Right renal pelvis (tissue), 4 donors: ENCODE measurements around the gene DEGS2. TPM values are rescaled to one million over a fixed set of nuclear protein-coding genes. Genes with fewer than 3 reads are reported as not detected.

Experiments
- DNase-seq, 4 donors: peaks; one replicate each; pipeline ENCODE4 v3.0.0-alpha.2; 2013; ENCODE audit warnings: low read depth in 4 of 4, low spot score in 3 of 4, missing footprints in 1 of 4
- polyA plus RNA-seq, 4 donors: library from polyadenylated mRNA; unstranded; fragments of 120-200 nt; gene quantifications; one replicate each; pipeline ENCODE4 v1.2.1, GENCODE V29; 2013; ENCODE audit not compliant: insufficient read length in 4 of 4

DEGS2 gene
- polyA plus RNA-seq, 4 donors: 9.6 to 14.1 (median 10.8) TPM

DNA sequence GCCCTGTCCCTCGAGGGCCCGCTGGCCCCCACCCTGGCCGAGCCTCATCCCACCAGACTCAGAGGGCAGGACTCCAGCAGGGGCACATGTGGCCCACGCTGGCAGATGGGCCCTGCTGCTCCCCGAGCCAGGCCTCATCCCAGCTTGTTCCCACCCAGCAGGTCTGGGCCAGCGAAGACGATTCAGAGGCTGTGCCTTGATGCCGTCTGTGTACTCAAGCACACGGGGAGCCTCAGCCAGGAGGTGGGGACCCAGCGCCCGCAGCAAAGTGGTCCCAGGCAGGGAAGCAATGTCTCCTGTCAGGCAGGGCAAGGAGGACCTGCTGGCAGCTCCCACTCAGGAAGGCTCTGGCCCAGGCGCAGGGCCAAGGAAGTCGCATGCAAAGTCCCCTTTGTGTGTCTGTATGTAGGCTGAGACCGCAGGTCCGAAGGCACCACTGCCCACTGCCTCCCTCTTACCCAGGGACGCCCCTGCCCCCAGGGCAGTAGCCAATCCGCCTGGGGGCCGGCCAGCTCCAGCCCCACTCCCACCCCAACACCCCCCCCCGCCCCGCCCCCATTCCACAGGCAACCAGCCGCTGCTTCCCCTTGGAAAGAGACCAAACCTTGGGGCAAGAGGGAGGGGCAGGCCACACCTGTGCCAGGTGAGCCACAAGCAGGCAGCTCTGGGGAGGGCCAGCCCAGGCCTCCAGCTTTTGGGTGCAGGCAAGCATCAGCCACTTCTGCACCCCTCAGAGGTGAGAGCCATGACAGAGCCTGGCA is 9.4 kb downstream of the DEGS2 start:
- no peak for DNase-seq

DNA sequence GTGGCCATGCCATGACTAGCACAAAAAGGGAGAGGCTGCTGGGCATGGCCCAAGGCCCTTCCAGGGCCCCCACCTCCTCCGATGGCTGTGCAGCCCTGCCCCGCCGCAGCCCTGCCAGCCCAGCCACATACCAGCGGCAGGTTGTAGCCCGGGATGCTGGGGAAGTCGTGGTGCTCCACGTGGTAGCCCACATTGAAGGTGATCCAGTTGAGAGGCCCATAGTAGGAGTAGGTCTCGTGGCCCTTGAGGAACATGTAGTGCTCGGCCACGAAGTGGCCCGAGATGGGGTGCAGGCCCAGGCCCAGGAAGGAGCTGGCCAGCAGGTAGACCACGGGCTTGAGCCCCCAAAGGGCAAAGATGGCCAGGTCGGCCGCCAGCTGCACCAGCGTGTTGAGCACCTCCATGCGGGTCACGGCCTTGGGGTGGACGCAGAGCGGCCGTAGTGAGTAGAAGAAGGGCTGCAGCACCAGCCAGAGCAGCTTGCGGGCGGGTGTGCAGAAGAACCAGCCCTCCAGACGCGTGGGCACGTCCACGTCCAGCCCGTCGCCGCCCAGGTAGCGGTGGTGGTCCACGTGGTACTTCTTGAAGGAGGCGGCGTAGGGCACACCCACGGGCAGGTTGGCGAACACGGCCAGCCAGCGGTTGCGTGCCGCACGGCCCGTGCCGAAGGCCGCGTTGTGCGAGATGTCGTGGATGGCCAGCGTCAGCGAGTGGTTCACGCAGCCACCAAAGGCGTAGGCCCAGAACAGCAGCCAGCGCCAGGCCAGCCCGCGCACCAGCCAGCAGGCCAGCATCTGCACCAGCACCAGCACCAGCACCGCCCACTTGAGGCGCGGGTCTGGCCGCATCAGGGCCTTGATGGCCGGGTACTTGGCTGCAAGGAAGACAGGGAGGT is 10.4 kb downstream of the DEGS2 start:
- no peak for DNase-seq

DNA sequence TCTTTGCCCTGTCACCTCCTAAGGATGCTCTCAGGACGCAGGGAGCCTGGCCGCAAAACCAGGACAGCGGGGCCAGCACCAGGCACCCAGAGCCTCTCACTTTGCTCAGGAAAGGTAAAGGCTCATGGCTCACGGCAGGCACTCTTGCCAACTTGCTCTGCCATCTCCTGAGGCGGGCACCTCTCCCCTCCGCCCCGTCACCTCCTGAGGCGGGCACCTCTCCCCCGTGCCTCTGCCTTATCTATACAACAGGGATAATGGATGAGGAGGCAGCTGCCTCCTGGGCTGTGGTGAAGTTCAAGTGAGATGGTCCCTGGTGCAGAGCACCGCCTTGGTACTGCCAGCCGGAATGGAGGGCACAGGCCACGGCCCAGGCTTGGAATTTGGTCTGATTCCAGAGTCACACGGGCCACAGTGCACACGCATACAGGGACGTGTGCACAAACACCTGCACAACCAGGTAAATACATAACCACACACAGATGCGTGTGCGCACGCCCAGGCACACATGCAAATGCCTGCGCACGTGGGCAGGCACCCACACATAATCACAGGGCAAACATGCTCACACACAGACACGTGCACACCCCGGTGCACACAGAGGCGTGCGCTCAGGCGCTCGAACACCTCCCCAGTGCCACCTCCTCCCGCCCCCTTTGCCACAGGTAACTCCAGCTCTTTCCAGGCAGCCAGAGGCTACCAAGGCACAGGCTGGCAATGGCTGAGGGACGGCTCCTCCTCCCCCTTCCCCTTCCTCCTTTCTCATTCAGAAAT is 11.6 kb downstream of the DEGS2 start:
- no peak for DNase-seq

DNA sequence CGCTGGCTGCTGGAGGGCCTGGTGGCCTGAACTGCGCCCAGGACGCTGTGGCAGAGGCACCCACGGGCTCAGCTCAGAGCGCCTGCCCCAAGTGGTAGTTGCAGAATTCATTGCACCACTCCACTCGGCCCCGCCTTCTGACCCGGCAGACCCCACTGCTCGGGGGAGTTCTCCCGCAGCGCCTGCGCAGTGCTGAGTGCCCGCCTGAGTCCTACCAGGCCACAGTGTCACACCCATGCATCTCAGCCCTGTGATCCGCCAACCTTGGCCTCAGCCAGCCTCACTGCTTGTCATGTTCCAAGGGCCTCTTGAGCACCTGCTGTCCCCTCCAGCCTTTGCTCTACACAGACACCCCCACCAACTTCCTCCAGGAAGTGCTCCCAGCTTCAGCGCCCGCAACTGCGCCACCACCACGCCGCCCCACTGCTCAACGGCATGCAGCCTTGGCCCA is 12.2 kb downstream of the DEGS2 start:
- no peak for DNase-seq

DNA sequence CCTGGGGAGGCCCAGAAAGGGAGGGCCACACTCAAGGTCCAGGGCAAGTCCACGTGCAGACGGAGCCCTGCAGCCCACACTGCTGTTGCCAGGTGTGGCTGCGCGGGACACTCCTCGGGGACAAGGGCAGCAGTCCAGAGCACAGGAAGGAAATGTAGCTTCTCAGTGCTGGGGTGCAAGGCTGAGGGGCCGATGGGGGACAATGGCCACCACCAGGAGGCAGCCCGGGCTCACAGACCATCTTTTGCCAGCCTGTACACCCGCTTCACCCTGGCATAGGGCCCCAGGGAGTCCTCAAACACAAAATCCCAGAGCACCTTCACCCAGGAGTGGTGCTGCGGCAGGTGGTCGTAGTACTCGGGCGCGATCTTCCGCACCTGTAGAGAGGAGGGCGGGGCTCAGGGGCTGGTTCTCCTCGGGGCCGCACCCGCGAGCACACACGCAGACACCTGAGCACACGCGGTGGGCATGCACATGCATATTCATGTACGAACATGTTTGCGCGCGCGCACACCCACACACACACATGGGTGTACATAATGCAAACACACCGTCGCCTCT is 12.8 kb downstream of the DEGS2 start:
- DNase-seq: no peak

DNA sequence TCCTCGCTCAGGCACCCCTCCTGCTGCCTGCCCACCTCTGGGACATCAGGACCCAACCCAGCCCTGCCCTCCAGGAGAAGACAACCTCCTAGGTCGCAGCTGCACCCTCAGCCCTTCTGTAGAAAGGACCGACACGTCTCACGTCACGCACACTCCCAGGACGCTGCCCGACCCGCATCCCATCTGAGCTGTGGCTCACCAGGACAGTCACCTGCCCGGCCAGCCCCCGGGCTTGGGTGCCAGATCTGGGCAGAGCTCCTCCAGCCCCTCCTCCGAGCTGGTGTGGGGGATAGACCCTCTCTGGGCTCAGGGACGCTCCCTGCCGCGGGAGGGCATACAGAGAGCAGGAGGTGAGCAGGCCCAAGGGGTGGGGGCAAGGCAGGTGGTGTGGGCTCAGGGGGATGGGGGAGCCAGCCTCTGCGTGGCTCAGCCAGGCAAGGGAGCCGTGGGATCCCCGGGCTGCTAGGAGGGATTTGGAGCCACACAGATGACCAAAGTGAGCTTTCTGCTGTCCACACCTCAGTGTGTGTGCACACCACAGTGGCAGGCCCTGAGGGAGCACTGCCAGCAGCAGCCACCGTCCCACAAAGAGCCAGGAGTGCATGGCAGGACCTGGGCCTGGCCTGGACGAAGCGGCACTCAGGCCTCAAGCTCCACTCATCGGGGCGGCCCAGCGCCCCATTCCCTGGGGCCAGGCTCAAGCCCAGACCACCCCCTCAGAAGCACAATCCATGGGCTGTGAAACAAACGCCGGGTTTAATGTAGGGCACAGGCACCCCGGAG is 13.6 kb downstream of the DEGS2 start:
- DNase-seq: no peak

DNA sequence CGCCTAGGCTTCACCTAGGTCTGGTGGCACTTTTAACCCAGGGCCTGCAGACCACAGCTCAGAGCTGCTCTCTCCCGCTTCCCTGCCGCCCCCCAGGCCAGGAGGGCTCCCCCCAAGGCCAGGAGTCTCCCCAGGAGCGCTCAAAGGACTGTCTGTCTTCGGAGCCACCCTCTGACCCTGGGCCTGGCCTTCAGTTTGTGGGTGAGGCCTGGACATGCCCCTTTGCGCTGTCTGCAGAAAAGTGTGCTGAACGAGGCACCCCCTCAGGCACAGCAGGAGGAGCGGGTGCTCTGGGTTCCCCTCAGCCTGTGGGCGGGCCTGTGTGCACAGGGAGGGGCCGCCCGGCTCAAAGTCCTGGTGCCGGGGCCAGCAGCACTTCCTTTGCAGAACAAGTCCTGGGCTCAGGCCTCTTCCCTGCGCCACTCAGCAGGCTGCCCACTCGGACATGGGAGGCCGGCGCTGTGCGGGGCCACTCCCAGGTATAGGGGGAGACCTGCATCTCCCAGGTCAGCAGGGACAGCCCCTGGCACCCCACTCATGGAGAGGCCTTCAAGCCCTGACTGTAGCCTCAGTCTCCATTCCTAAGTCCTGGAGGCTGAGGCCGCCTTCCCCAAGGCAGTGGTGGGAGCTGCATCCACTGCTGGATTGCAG is 14.3 kb downstream of the DEGS2 start:
- no peak for DNase-seq

DNA sequence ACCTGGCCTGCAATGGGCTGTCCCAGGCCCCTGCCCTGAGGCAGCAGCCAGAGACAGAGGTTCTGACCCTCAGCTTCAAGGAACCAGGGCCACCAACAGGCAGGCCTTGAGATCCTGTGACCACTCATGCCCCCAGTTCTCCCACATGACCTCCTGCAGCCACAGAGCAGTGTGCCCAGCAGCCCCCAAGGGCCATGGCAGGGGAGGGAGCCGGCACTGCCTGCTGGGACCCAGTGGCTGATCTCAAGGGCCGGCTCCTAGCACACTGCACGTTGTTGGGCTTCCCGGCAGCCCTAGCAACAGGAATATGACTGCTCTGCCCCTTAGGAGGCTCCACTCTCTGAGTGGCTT is 14.8 kb downstream of the DEGS2 start:
- DNase-seq: no peak

DNA sequence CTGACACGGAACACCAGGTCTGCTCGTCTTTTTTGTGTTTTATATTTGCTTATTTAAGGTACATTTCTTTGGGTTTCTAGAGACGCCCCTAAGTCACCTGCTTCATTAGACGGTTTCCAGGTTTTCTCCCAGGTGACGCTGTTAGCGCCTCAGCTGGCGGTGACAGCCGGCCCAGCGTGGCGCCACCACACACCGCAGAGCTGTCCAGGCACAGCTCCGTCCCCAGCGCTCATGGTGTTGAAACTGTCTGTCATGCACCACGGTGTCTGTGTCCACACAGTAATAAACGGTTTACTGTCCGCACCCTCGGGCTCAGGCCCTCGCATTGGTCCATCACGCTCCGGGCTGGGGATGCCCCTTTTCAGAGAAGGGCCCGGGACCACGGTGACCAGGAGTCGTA is 15.5 kb downstream of the DEGS2 start:
- DNase-seq: no peak

DNA sequence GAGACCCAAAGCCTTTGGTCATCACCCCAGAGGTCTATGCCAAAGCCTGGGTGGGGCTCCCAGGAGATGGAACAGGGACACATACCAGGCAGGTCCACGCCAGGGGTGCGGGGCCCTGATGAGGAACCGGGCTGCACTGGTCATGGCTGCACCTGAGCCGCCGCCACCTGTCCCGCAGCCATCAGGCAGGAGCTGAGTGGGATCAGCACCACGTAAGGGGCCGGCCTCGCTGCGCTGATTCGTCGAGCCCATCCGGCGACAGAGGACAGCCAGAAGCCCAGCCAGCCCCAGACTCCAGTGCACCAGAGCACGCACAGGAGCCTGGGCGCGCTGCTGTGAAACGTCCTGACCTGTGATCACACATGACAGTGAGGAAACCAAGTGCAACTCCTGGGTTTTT is 15.9 kb downstream of the DEGS2 start:
- no peak for DNase-seq

DNA sequence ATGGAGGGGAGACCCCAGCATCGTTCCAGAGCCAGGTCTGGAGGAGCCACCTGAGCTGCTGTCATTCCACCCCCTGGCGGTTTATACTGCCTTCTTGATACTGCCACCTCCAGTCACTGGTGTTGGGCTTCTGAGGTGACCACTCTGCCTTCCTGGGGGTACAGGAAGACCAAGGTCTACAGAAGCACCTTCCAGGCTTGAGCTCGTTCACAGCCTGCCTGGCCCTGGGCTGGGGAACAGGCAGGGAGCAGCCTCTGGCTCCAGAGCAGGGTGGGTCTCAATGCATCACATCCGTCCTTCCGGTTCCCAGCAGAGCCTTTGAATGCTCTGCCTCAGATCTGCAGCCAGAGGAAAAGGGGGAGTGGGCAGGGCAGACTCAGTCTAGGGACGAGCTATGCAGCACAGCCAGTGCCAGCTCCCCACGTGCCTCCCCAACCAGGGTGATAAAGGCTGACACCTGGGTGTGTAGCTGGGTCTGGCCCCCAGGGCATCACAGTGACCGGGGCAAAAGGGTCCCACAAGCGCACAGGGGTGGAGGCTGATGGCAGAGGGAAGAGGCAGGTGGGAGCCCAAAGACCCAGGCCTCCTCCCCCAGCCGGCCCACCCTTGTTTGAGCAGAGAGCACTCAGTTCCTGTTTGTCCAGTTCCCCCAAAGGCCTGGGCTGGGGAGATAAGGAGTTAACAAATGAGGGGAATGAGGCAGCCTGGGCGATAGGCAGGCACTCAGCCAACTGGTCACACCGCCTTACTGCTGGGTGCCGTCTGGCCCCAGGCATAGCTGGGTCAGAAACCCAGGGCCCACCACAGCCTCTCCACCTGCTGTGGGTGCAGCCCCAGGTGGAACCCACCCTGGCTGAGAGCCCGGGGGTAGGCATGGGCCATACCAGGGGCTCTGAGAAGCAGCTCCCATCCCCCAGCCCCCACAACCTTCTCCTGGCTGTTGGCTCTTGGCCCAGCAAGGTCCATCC is 17.1 kb downstream of the DEGS2 start:
- DNase-seq: no peak

DNA sequence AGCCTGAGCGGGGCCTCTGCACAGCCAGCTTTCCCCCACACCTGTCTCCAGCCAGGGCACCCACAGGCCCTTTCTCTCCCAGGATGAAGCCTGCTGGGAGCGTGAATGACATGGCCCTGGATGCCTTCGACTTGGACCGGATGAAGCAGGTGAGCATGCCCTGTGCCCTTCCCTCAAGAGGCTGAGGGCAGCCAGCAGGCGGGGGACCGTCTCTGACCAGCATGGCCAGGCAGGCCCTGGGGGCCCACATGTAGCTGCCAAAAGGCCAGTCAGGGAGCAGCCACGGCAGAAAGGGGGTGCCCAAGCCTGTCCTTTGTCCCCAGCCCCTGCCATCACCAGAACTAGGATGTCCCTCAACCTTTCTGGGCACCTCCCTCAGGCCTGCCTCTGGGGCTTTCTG is 18.3 kb downstream of the DEGS2 start:
- DNase-seq: no peak

DNA sequence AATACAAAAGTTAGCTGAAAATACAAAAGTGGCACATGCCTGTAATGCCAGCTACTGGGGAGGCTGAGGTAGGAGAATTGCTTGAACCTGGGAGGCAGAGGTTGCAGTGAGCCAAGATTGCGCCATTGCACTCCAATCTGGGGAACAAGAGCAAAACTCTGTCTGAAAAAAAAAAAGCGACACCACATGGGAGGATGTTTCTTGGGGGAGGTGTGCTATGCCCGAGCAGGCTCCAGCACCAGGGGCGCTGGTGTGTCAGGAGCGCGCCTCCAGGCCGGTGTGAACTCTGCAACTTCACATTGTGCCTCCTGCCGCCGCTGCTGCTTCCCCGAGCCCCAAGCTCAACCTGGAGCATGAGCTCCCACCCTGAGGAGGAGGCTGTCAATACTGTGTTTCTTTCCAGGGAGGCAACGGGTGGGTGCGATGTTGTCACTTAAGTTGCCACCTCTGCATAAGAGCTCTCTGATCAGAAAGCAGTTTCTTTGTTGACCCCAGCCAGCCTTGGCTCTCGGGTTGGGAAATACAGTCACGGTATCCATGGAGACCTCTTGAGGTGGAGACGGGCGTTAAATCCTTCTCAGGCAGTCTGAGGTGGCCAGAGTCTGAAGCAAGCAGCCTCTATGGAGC is 18.9 kb downstream of the DEGS2 start:
- no peak for DNase-seq

DNA sequence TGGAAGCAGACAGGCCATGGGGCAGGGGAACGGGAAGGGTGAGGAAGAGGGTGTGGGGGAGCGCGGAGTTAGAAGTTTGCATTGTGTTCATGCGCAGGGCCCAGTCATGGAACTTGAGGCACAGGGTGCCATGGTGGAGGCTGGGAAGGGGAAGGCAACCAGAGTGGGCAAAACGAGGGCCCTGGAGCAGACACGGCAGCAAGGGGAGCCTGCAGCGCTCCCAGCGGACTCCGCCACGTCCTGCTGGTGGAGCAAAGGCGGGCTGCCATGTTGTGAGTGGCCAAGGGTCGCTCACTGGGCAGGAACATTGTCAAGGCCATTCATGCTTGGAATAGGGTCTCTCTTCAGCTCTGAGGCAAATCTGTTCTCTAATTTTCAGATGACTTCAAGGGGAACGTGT is 20.5 kb downstream of the DEGS2 start:
- DNase-seq: no peak

DNA sequence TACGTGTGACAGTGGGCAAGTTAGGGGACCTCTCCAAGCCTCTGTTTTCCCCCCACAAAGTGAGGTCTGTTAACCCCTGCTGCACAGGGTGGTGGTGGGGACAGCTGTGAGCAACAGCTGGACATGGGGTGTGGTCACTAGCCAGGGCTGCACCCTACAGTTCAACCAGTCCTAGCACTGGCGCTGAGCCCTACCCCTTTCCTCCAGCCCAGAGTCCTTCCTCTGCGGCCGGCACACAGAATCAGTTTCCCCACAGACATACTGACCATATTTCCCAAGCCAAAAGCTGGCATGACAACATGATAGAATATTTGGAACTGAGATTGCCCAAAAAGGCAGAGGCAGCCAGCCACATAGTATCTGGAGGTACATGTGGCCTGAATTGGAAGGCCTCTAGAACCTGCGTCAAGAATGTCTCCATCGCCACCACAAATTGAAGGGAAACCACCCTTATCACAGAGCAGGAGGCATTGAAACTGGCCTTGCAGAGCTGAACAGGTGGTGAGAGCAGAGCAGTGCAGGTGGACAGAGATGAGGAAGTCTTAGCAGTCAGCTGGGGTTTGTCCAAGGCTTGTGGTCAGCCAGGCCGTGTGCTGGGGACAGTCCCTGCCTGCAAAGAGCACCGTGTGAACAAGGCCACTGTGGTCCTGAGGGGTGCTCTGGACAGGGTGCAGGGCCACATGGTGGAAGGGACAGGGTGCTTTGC is 21.2 kb downstream of the DEGS2 start:
- DNase-seq: no peak

DNA sequence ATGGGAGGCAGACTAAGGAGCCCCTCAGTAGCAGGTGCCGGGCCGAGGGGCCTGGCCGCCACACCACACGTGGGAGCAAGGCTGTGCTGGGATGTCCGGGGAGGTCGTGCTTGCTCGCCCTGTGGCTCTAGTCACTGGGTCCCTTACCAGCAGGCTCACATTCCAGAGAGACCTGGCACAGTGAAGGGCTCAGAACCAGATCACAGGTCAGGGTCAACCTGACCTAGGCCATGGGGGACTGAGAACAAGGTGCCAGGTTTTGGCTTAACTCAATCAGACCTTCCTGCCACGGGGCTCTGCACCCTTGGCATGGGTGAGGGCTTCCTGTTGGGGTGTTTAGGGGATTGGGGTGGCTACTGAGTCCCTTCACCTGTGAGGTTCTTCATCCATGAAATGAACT is 22.3 kb downstream of the DEGS2 start:
- no peak for DNase-seq

DNA sequence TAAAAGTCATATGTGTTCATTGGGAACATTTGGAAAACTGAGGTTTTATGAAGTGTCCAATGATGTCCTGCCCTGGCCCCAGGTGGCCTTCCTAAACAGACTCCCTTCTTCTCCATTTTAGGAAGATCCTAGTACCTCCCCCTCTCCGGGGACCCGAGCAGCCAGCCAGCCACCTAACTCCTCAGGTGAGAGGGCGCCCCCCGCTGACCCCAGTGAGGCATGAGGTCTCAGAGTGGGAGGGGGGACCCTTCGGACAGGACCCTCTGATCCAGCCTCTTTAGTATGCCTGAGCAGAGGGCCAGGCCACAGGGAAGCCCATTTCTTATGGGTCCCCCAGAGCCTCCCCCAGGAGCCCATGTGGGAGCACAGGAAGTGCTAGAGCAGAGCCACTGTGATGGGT is 23.7 kb downstream of the DEGS2 start:
- DNase-seq: no peak
